ENCODE measurements around the gene CPAMD8.

CPAMD8 gene

GRCh38 chr19:16867211-16867610, 159.4 kb downstream of the CPAMD8 start:
- no peak for DNase-seq (ENCODE audit: low read depth)
- H3K4me3 ChIP-seq (ENCODE audit: control insufficient read depth, low read depth, low read length) = no peak overlapping the region
- TF ChIP-seq CTCF (IDR thresholded peaks at IDR 0.05; ENCODE audit: control insufficient read depth, insufficient read depth, low read depth, low read length, missing control alignments) = no peak

DNA sequence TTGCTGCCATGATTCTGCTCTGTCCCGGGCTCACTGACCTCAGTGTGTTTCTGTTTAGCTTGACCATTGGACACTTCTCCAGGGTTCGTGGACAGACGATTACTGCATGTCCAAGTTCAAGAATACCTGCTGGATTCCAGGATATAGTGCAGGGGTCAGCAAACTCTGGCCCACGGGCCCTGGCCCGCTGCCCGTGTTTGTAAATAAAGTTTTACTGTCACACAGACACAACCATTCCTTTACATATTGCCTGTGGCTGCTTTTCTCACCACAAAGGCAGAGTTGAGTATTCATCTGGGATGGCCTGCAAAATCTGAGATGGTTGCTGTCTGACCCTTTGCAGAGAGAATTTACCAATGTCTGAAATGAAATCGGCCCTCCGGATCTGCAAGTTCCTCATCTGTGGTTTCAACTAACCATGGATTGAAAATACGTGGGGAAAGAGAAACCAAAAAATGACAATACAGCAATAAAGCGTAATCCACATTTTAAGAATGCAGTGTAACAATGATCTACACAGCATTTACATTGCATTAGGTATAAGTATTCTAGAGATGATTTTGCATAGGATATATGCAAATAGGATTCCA, 163.7 kb downstream of the CPAMD8 start:
- no peak for TF ChIP-seq CTCF (IDR thresholded peaks at IDR 0.05; ENCODE audit: control insufficient read depth, insufficient read depth, low read depth, low read length, missing control alignments)
- DNase-seq (ENCODE audit: low read depth) = no peak
- no peak overlapping the region for H3K4me3 ChIP-seq (ENCODE audit: control insufficient read depth, low read depth, low read length)

- DNase-seq (ENCODE audit: low read depth) = no peak
- TF ChIP-seq CTCF (IDR thresholded peaks at IDR 0.05; ENCODE audit: control insufficient read depth, insufficient read depth, low read depth, low read length, missing control alignments) = no peak
- no peak overlapping the region for H3K4me3 ChIP-seq (ENCODE audit: control insufficient read depth, low read depth, low read length)
Measured at GRCh38 chr19:16861834-16862233, 164.8 kb downstream of the CPAMD8 start.

GRCh38 chr19:16861011-16861410, 165.6 kb downstream of the CPAMD8 start:
- TF ChIP-seq CTCF (IDR thresholded peaks at IDR 0.05; ENCODE audit: control insufficient read depth, insufficient read depth, low read depth, low read length, missing control alignments) = no peak
- H3K4me3 ChIP-seq (ENCODE audit: control insufficient read depth, low read depth, low read length) = no peak overlapping the region
- no peak for DNase-seq (ENCODE audit: low read depth)

DNA sequence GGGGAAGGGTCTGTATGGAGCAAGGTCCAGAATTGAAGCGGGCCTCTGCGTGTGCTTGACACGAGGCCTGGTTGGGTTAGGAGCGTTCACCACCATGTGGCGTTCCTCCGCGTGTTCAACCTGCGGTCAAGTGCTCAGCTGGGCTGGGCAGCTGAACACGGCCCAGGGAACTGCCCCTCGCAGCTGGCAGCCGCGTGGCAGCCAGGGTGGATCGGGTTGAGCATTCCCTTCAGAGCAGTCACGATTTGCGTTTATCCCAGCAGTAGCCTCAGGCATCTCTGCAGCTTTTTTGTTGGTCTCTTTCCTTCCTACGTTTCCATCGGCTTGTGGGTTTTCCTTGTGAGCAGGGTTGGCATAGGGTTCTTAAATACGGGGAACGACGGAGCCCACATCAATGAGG, 166.5 kb downstream of the CPAMD8 start:
- no peak overlapping the region for H3K4me3 ChIP-seq (ENCODE audit: control insufficient read depth, low read depth, low read length)
- no peak for TF ChIP-seq CTCF (IDR thresholded peaks at IDR 0.05; ENCODE audit: control insufficient read depth, insufficient read depth, low read depth, low read length, missing control alignments)
- peak; percentile 24 for DNase-seq (ENCODE audit: low read depth)

DNA sequence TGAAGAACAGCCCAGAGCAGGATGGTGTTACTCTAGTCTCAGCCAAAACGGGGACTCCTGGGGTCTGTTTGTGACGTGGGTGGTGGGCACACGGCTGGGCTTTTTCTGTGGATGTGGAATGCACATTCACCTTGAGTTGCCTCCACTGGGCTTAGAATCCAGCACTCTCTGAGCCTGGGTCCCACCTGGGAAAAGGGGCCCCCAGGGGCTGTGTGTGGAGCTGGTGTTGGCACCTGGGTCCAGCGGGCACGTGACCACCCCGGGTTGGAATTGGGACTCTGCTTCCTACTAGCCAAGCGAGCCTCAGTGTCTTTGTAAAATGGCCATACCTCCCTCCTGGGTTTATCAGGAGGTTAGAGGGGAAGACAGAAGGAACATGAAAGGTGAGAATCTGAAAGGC, 167.0 kb downstream of the CPAMD8 start:
- TF ChIP-seq CTCF (IDR thresholded peaks at IDR 0.05; ENCODE audit: control insufficient read depth, insufficient read depth, low read depth, low read length, missing control alignments) = no peak
- no peak for DNase-seq (ENCODE audit: low read depth)
- H3K4me3 ChIP-seq (ENCODE audit: control insufficient read depth, low read depth, low read length) = no peak overlapping the region

GRCh38 chr19:16856091-16856490, 170.5 kb downstream of the CPAMD8 start:
- no peak for DNase-seq (ENCODE audit: low read depth)
- H3K4me3 ChIP-seq (ENCODE audit: control insufficient read depth, low read depth, low read length) = no peak overlapping the region
- TF ChIP-seq CTCF (IDR thresholded peaks at IDR 0.05; ENCODE audit: control insufficient read depth, insufficient read depth, low read depth, low read length, missing control alignments) = no peak

Measured in AG09309 (cell line).